HepG2 (cell line): ENCODE measurements around the gene ADAMTSL4. TPM values are rescaled to one million over a fixed set of nuclear protein-coding genes. Genes with fewer than 3 reads are reported as not detected.
A peak's percentile ranks its signal among the peaks of the same experiment; 100 is the strongest.

Source experiments
- ARID5B ChIP-seq: IDR thresholded peaks from 2 replicates; pipeline ENCODE4 v1.4.0; 2020; ENCODE audit warnings: mild to moderate bottlenecking, missing genetic modification reagents
- CREB3 ChIP-seq: sonication (generic); formaldehyde crosslinking; IDR thresholded peaks from 2 replicates; pipeline ENCODE4 v1.5.0; 2020; ENCODE audit warnings: missing genetic modification reagents
- ETV5 ChIP-seq: IDR thresholded peaks from 2 replicates; pipeline ENCODE4 v1.6.1; 2018; ENCODE audit warnings: missing biosample characterization, missing genetic modification reagents, inconsistent platforms, borderline replicate concordance
- FOSL2 ChIP-seq: sonication (generic); formaldehyde crosslinking; IDR thresholded peaks from 2 replicates; pipeline ENCODE4 v1.4.0; 2020; ENCODE audit warnings: missing genetic modification reagents
- KLF11 ChIP-seq: IDR thresholded peaks from 2 replicates; pipeline ENCODE4 v1.6.1; 2016; ENCODE audit warnings: missing compliant biosample characterization
- NPAS2 ChIP-seq: sonication (generic); formaldehyde crosslinking; IDR thresholded peaks from 2 replicates; pipeline ENCODE4 v1.8.0; 2022; ENCODE audit warnings: mild to moderate bottlenecking, missing genetic modification reagents, borderline replicate concordance
- NR0B2 ChIP-seq: sonication (generic); formaldehyde crosslinking; IDR thresholded peaks from 2 replicates; pipeline ENCODE4 v1.4.0; 2020; ENCODE audit warnings: mild to moderate bottlenecking, missing genetic modification reagents
- ONECUT2 ChIP-seq: sonication (generic); formaldehyde crosslinking; IDR thresholded peaks from 2 replicates; pipeline ENCODE4 v1.4.0; 2020; ENCODE audit warnings: missing genetic modification reagents
- PRDM4 ChIP-seq: sonication (generic); formaldehyde crosslinking; IDR thresholded peaks from 2 replicates; pipeline ENCODE4 v1.9.0; 2021; ENCODE audit warnings: missing genetic modification reagents, borderline replicate concordance
- RFX3 ChIP-seq: IDR thresholded peaks from 2 replicates; pipeline ENCODE4 v1.6.1; 2016; ENCODE audit warnings: missing biosample characterization, missing genetic modification reagents
- SOX6 ChIP-seq, 2 experiments: fragments of 450-650 bp in 1 of 2; sonication (generic) in 1 of 2; formaldehyde crosslinking in 1 of 2; IDR thresholded peaks; 2 replicates each; pipeline versions ENCODE4 v1.4.0 to v1.6.1; 2017 to 2020; ENCODE audit warnings: antibody characterized with exemption in 1 of 2, mild to moderate bottlenecking in 1 of 2, missing genetic modification reagents in 1 of 2
- TBP ChIP-seq: sonication (generic); formaldehyde crosslinking; IDR thresholded peaks from 2 replicates; pipeline ENCODE4 v1.5.0; 2020; ENCODE audit warnings: missing genetic modification reagents
- ZBTB7B ChIP-seq: sonication (generic); formaldehyde crosslinking; IDR thresholded peaks from 2 replicates; pipeline ENCODE4 v1.4.0; 2020; ENCODE audit warnings: missing genetic modification reagents
- ZKSCAN1 ChIP-seq: fragments of 150-350 bp; IDR thresholded peaks from 2 replicates; pipeline ENCODE4 v1.6.1; 2014; ENCODE audit warnings: low read length
- ZNF703 ChIP-seq: sonication (generic); formaldehyde crosslinking; IDR thresholded peaks from 2 replicates; pipeline ENCODE4 v1.5.1; 2020; ENCODE audit warnings: missing genetic modification reagents, mild to moderate bottlenecking, moderate library complexity, borderline replicate concordance
- ZSCAN20 ChIP-seq: sonication (generic); formaldehyde crosslinking; IDR thresholded peaks from 2 replicates; pipeline ENCODE4 v1.4.0; 2020; ENCODE audit warnings: missing genetic modification reagents, mild to moderate bottlenecking, borderline replicate concordance
- polyA plus RNA-seq, 8 experiments: library from polyadenylated mRNA; depleted of rRNA in 3 of 8; stranded (reverse) in 7 of 8; unstranded in 1 of 8; fragments of >200 nt; fragmentation: Illumina TruSeq in 4 of 8; extraction: Trizol in 4 of 8; gene quantifications; 2 replicates each; pipeline versions ENCODE4 v1.2.1 to v1.2.3, GENCODE V29; 2011 to 2016; ENCODE audit warnings: low read depth in 4 of 8, missing spikeins in 1 of 8, mixed read lengths in 1 of 8; ENCODE audit not compliant: insufficient read depth in 1 of 8
- total RNA-seq, 5 experiments: library from RNA; depleted of rRNA; stranded (reverse); fragments of >200 nt; fragmentation: Illumina TruSeq; extraction: Trizol; gene quantifications; 2 replicates each; pipeline ENCODE4 v1.2.3, GENCODE V29; 2016; ENCODE audit warnings: low read depth in 1 of 5
- TF ChIP-seq, protein P1 (sequence below): IDR thresholded peaks from 2 replicates; pipeline ENCODE4 v1.6.1; 2016; ENCODE audit warnings: missing biosample characterization, missing genetic modification reagents, low read depth

ADAMTSL4 gene
- total and polyA plus RNA-seq, 2 of the 13 experiments (the other 11 are each of a cell fraction or from before 2014, with no cell fraction given), result 3.9 to 16.4 TPM

- TF ChIP-seq CREB3 (CRISPR knock-in tag), result no peak
- no peak for TF ChIP-seq ONECUT2 (CRISPR knock-in tag)
- TF ChIP-seq ZKSCAN1, result no peak
- TF ChIP-seq NPAS2 (CRISPR knock-in tag), result no peak
- peak; percentile 83 for TF ChIP-seq KLF11 (CRISPR knock-in tag)
- TF ChIP-seq FOSL2 (CRISPR knock-in tag), result peak; percentile 79
- TF ChIP-seq PRDM4 (CRISPR knock-in tag), result no peak
- no peak for TF ChIP-seq ETV5 (CRISPR knock-in tag)
- no peak for TF ChIP-seq TBP (CRISPR knock-in tag)
- TF ChIP-seq ZSCAN20, result no peak
- no peak for TF ChIP-seq NR0B2 (CRISPR knock-in tag)
- peak; percentile 92 for TF ChIP-seq ARID5B (CRISPR knock-in tag)
- TF ChIP-seq SOX6 (IDR thresholded peaks at IDR 0.05), result no peak
- TF ChIP-seq SOX6 (CRISPR knock-in tag; IDR thresholded peaks at IDR 0.05), result 0 out of 2 replicates have a peak, but pooled peaks have one; percentile 46
- TF ChIP-seq RFX3 (CRISPR knock-in tag), result no peak
- TF ChIP-seq ZBTB7B (CRISPR knock-in tag), result peak; percentile 42
- TF ChIP-seq ZNF703, result no peak
- TF ChIP-seq, protein P1, sequence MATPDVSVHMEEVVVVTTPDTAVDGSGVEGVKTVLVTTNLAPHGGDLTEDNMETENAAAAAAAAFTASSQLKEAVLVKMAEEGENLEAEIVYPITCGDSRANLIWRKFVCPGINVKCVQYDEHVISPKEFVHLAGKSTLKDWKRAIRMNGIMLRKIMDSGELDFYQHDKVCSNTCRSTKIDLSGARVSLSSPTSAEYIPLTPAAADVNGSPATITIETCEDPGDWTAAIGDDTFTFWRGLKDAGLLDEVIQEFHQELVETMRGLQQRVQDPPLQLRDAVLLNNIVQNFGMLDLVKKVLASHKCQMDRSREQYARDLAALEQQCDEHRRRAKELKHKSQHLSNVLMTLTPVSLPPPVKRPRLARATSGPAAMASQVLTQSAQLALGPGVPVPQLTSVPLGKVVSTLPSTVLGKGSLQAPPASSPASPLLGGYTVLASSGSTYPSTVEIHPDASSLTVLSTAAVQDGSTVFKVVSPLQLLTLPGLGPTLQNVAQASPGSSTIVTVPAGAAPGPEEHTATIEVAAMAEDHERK (CRISPR knock-in tag), result 0 out of 2 replicates have a peak, but pooled peaks have one; percentile 13
These were observed 12.8 kb downstream of the ADAMTSL4 start (continued) for GRCh38 chr1:150561974-150562445.
